HPDE6-E6E7 (cell line): Measurements from ENCODE around the gene PRODH2.

ENCODE experiments used
- DNase-seq: peaks from one replicate; pipeline ENCODE4 v3.0.0; 2011; ENCODE audit warnings: missing footprints; ENCODE audit errors: extremely low spot score

Gene PRODH2, protein sequence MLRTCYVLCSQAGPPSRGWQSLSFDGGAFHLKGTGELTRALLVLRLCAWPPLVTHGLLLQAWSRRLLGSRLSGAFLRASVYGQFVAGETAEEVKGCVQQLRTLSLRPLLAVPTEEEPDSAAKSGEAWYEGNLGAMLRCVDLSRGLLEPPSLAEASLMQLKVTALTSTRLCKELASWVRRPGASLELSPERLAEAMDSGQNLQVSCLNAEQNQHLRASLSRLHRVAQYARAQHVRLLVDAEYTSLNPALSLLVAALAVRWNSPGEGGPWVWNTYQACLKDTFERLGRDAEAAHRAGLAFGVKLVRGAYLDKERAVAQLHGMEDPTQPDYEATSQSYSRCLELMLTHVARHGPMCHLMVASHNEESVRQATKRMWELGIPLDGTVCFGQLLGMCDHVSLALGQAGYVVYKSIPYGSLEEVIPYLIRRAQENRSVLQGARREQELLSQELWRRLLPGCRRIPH

DNA sequence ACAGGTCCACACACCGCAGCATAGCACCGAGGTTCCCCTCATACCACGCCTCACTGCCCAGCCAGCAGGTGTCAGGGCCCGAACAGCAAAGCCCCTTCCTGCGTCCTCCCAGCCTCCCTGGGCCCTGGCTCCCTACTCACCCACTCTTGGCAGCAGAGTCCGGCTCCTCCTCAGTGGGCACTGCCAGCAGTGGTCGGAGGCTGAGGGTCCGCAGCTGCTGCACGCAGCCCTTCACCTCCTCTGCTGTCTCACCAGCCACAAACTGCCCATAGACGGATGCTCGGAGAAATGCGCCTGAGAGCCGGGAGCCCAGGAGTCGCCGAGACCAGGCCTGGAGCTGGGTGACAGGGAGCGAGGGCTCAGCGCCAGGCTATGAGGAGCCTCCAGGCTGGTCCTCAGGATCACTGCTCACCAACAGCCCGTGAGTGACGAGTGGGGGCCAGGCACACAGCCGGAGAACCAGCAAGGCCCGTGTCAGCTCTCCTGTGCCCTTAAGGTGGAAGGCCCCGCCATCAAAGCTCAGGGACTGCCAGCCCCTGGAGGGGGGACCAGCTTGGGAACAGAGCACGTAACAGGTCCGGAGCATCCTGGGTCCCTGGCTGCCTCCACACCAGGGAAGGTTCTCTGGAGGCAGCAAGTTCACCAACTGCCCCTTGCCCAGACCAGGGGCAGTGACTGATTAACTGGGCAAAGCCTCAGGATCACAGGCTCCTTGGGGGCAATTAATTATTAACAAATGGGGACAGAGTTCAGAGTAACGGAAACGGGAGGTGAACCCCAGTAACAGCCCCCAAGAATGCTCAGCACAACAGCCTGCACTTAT lies at the start of gene PRODH2:
Gene PRODH2 (minus strand): TSS at position 626 of the 823 bp plus-strand sequence. CDS start 40 bp downstream, at position 586.
- no peak for DNase-seq

DNA sequence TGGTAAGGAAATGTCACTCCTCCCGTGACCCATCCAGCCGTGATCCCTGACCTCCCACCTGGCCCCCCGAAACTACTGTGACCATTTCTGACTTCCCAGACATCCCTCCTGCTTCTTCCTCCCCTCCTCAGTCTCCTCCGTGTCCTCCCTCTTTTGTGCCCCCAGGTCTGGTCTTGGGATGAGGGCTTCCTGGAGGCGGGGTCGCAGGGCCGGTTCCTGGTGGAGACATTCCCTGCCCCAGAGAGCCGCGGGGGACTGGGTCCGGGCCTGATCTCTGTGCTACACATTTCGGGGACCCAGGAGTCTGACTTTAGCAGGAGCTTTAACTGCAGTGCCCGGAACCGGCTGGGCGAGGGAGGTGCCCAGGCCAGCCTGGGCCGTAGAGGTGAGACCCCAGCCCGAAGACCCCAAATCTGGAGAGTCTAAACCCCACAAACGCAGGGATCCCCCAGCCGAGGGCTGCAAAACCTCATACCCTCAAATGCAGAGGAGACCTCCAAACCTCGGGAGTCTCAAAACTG lies 49.1 kb upstream of the PRODH2 start:
- DNase-seq = no peak

DNA sequence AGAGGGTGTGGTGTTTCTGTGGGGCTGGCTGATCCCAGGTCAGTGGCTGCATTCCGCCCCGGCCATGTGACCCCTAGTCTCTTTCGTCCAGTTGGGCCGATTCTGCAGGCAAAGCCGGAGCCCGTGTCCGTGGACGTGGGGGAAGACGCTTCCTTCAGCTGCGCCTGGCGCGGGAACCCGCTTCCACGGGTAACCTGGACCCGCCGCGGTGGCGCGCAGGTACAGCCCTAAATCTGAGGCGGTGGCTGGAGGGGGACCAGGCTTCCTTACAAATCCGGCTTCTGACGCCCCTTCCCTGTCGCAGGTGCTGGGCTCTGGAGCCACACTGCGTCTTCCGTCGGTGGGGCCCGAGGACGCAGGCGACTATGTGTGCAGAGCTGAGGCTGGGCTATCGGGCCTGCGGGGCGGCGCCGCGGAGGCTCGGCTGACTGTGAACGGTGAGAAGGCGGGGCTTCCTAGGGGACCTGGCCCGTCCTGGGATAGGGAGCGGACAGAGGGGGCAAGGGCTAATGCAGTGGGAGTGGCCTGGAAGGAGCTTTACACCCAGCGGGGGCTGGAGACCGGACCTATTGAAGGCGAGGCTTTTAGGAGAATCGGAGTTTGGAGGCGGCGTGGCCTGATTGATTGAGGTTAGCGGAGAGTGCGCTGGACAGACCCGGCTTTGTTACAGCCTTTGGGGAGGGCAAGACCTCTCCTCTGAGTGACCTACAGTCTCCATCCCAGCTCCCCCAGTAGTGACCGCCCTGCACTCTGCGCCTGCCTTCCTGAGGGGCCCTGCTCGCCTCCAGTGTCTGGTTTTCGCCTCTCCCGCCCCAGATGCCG lies 48.4 kb upstream of the PRODH2 start:
- no peak for DNase-seq

DNA sequence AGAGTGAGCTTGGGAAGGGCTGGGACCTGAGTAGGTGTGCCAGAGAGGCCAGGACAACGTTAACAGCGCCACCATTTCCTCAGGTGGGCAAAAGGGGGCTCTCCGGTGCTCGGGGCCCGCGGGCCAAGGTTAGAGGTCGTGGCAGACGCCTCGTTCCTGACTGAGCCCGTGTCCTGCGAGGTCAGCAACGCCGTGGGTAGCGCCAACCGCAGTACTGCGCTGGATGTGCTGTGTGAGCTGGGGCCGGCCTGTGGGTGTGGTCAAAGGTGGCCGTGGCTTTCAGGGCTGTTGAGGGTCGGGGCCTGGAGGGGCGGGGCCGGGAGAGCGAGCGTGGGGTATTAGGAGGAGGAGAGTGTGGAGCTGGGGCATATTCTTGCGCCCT lies 47.8 kb upstream of the PRODH2 start:
- no peak for DNase-seq

DNA sequence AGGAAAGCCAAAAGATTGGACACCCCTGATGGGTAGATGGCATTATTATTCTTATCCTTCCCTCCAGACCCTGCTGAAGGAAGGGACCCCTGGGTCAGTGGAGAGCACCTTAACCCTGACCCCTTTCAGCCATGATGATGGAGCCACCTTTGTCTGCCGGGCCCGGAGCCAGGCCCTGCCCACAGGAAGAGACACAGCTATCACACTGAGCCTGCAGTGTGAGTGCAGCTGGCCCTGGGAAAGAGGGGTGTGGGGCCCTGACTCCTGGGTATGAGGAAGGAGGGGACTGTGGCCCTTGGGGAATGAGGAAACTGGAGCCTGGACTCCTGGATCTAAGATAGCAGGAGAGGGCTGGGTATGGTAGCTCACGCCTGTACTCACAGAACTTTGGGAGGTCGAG lies 46.8 kb upstream of the PRODH2 start:
- no peak for DNase-seq

DNA sequence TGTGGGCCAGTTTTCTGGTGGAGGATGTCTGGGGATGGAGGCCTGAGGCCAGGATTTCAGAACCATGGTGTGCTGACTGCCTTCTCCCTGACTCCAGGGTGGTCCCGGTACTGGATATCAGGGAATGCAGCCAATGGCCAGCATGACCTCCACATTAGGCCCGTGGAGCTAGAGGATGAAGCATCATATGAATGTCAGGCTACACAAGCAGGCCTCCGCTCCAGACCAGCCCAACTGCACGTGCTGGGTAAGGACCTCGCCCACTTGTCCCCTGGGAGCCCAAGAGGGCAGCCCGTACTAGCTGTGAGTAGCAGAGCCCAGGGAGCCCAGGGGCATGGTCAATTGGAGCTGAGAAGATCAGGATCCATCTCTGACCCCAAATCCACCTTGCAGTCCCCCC lies 45.7 kb upstream of the PRODH2 start:
- no peak for DNase-seq

DNA sequence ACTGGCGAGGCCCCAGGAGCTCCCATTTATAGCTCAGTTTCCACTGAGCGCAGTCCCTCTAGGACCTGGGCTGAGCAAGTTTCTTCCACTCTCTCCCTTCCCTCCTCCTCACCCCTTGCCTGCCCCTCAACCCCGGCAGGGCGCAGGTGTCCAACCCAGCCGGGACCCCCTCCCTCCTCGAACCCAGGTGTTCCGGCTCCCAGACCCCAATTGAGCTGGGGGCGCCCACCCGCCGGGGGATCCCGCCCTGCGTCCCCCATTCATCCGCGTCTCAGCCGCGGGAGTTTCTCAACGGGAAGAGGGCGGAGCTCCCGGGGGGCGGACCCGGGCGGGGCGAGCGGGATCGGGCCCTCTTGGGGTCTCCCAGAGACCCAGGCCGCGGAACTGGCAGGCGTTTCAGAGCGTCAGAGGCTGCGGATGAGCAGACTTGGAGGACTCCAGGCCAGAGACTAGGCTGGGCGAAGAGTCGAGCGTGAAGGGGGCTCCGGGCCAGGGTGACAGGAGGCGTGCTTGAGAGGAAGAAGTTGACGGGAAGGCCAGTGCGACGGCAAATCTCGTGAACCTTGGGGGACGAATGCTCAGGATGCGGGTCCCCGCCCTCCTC lies 44.0 kb upstream of the PRODH2 start, which contains the start of gene KIRREL2:
Gene KIRREL2 (plus strand): TSS at position 366 of the 604 bp plus-strand sequence. CDS start 209 bp downstream, at position 575.
- no peak for DNase-seq

DNA sequence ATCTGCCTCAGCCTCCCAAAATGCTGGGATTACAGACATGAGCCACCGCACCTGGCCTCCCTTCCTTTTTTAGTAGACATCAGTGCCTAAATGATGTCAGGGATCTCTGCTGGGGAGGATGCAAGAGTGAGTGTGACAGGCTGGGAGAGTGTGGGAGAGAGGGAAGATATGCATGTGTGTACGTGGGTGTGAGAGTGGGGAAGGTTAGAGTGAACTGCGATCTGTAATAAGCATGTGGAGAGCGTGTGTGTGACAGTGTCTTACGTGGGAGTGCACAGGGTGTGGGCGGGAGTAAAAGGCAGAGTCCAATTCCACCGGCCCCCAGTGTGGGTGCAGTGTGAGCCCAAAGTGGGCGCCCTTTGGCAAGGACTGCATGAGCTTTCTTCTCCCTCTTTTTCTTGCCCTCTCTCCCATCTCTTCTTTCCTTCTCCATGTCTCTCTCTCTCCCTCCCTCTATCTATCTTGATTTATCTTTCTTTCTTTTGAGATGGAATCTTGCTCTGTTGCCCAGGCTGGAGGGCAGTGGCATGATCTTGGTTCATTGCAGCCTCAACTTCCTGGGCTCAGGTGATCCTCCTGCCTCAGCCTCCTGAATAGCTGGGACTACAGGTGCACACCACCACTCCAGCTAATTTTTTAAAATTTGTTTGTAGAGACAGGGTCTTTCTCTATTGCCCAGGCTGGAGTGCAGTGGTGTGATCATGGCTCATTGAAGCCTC lies 40.6 kb upstream of the PRODH2 start:
- no peak for DNase-seq

DNA sequence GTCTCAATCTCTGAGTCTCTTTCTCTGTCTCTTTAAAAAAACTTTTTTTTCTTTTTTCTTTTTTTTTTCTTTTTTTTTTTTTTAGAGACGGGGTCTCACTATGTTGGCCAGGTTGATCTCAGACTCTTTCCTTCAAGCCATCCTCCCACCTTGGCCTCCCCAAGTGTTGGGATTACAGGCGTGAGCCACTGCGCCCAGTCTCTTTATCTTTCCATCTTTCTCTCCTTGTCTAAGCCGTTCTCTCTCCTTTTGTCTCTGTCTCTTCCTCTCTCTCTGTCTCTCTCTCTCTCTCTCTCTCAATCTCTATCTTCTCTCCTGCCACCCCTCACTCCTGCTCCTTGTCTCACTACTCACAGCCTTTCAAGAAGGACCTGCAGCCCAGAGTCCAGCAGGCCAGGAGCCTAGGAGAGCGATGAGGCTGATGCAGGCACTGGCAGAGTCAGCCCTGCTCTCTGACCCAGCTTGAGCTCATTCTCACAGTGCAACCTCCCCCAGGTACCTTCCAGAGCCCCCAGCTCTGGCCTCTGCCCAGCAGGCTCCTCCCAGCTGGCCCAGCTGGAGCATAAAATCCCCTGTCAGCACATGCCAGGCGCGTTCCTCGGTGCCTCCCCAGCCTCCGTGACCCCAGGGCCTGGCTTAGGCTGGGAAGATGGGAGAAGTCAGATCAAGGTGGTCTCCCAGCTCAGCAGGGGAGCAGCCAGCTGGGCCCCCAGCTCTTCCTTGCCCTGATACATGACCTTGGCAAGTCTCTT lies 39.6 kb upstream of the PRODH2 start, which contains the start of gene NPHS1:
Gene NPHS1 (minus strand): TSS at position 476 of the 752 bp plus-strand sequence. CDS start 667 bp downstream, outside the sequence.
- DNase-seq = no peak

DNA sequence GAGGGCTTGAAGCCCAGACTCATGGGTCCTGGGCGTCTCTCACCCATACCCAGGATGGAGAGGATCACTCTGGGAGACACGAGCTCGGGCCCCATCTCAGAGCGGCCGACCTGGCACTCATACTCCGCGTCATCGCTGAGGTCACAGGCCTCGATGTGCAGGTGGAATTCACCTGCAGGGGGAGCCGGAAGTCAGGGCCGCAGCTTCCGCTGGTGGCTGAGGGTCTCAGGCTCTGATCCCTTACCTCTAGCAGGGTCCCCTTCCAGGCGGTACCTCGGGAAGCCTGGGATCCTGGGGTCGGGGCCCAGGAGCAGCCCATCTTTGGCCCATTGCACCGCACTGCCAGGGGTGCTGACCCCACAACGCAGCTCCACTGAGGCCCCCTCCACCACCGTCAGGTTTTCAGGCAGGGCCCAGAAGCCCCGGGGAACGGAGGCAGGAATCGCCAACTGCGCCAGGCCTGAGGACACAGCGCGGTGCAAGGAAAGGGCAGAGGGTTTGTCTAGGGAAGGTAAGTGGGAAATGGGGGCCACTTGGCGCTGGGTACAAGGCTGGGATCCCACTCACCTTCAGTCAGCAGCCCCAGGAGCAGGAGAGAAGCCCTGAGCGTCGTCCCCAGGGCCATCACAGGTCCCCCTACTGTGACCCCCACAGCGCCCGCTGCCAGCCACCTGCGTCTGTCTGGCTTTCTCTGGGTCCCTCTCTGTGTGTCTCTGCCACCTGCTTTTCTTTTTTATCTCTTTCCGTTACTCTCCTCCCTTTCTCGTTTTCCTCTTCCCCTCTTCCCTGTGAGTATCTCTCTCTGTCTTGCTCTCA lies 38.8 kb upstream of the PRODH2 start:
- DNase-seq = no peak

DNA sequence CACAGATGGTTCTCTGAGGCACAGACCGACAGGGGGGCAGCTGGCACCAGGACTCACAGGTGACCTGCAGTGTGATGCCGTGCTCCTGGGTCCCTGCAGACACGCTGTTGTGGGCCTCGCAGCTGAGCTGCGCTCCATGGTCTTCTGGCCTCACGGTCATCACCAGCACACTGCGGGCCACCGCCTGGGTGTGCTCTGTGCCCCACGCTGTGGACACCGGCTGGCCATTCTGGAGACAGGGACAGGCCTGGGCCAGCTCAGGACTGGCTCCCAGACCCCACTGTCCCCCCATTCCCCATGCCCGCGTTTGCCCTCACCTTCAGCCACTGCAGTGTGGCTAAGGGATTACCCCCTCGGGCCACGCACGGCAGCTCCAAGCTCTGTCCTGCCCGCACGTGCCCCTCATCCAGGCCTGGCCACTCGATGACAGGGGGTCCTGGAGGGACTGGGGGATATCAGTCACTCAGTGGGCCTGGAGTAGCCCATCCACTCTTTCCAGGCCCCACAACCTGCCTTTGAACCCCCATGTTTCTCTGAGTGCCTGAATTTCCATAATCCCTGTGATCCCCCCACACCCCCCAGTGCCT lies 36.4 kb upstream of the PRODH2 start:
- no peak for DNase-seq

DNA sequence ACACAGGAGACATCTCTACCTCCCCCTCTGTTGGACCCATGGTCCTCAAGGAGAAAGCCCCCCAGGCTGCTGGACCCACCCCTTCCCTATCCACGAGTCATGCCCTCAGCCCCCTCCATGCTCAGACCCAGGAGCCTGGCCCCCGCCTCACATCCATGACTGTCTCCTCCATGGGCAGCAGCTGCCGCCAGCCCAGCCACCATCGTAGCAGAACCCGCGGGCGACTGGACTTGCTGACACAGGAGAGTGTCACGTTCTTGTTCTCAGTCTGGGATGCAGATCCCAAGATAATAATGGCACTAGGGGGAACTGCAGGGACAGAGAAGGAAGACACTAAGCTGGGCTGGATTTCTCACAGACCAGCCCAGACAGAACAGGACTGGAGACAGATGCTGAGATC lies 35.8 kb upstream of the PRODH2 start:
- DNase-seq = no peak

DNA sequence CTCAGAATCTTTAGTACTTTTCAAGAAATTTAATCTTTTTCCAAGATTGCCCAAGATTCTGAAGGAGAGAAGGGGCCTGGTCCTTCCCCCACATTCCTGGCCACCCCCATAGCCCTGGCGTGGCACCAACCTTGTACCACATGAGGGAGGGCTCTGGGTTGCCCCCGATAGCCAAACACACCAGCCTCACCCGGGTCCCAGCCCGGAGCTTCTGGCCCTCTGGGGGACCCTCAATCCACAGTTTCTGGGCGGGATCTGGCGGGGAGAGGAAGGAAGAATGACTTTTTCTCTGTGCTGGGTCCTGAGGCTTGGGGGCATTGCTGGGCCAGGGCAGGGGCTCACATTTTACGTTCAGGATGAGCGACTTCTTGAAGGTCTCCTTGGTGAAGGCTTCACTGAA lies 35.3 kb upstream of the PRODH2 start:
- no peak for DNase-seq

DNA sequence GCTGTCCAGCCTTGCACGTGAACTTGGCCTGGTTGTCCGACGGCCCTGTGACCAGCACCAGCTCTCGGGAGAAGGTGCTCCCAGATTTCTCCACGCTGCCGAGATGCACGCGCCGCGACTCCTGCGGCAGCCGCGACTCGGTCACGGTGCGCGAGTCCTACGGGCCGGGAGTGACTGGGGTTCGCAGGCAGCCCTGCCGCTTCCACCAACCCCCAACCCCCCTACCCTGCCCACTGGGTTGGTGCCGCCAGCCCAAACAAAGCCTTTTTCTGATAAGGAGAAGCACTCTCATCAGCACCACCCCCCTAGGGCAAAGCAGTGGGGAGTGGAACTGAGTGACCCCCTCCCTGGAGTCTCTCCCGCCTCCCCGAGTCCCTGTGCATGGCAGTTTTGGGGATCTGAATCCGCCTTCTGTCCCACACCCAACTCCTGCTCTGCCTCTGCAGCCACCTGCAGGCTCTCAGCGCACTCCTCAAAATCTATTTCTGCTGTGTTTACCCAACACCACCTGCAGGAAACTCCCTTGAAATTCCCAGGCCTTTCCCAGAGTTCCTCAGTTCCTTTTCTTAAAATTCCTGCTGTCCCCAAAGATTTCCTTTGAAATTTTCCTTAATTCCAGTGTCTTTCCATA lies 33.5 kb upstream of the PRODH2 start:
- DNase-seq = no peak

DNA sequence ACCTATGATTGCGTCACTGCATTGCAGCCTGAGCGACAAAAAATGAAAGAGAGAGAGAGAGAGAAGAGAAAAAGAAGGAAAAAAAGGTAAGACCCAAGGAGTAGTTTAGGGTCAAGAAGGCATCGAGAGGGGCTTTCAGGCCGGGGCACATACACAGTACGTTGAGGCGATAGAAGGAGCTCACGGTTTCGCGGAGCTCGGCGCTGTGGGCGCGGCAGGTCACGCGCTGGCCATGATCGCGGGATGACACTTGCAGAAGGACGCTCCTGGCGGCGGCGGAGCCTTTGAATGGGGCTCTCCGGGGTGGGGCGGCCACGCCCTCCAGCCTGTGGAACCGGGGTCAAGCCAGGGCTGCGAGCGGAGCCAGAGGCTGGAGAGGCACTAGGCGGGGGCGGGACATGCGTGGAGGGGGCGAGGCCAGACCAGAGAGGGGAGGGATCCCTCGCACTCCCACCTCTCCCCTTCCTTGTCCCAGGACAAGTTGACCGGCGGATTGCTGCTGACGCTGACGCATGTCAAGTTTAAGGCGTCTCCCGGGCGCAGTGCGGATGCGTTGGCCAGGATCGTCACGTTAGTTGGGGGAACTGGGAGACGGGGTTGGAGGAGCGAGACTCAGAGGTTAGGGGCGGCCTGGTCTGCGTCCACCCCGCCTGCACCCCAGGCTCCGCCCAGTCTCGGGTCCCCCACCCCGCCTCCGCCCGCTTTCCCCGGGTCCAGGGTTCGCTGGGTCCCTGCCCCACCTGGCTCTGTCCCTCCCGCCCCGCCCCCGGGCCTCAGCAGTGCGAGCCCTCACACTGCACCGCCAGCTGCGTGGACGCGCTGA lies 32.8 kb upstream of the PRODH2 start:
- DNase-seq = no peak

DNA sequence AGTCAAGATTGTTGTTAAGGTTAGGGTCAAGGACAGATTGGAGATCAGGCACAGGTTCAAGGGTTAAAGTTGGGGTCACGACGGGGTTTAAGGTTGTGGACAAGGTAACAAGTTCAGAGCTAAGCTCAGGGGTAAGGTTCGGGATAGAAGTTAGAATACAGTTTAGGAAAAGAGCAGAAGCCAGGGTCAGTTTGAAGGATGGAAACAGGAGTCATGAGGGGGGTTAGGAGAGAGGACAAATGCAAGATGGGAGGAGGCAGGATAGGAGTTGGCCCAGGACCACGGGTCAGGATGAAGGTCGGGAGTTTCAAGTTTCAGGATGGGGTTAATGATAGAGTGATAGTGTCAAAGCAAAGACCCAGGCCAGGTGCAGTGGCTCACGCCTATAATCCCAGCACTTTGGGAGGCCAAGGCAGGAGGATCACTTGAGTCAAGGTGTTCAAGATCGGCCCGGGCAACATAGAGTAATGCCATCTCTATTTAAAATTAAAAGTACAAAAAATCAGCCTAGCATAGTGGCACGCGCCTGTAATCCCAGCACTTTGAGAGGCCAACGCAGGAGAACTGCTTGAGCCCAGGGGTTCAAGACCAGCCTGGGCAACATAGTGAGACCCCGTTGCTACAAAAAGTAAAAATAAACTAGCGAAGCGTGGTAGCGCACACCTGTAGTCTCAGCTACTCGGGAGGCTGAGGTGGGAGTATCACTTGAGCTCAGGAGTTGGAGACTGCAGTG lies 32.0 kb upstream of the PRODH2 start:
- DNase-seq = no peak
